Loucy (cell line): ENCODE measurements around the gene PRR5L.

Experiments used
- H2AFZ ChIP-seq: fragments of 200-600 bp; sonication (generic); 2 replicates; pipeline ENCODE4 v1.6.0; 2016; ENCODE audit warnings: antibody characterized with exemption, mild to moderate bottlenecking, low read length, moderate library complexity
- H3F3A ChIP-seq: fragments of 200-600 bp; 2 replicates; pipeline ENCODE4 v1.6.0; 2016; ENCODE audit warnings: antibody characterized with exemption, low read depth, mild to moderate bottlenecking
- H3K27me3 ChIP-seq: fragments of 200-600 bp; sonication (generic); 2 replicates; pipeline ENCODE4 v1.6.1; 2014; ENCODE audit warnings: low read length, mild to moderate bottlenecking; ENCODE audit not compliant: insufficient read depth, poor library complexity, severe bottlenecking
- H3K36me3 ChIP-seq: fragments of 200-600 bp; sonication (generic); 2 replicates; pipeline ENCODE4 v1.6.1; 2016; ENCODE audit warnings: low read length; ENCODE audit not compliant: insufficient read depth
- H3K4me1 ChIP-seq: fragments of 200-600 bp; sonication (generic); 2 replicates; pipeline ENCODE4 v1.5.1; 2014; ENCODE audit warnings: low read length, mild to moderate bottlenecking; ENCODE audit not compliant: insufficient read depth, poor library complexity, severe bottlenecking
- H3K4me2 ChIP-seq: fragments of 200-600 bp; sonication (generic); 2 replicates; pipeline ENCODE4 v1.6.0; 2014; ENCODE audit warnings: antibody characterized with exemption, low read length, low read depth, mild to moderate bottlenecking; ENCODE audit not compliant: poor library complexity, severe bottlenecking
- H3K4me3 ChIP-seq: fragments of 200-600 bp; sonication (generic); 2 replicates; pipeline ENCODE4 v1.5.1; 2014; ENCODE audit warnings: low read length, mild to moderate bottlenecking, mixed read lengths; ENCODE audit not compliant: poor library complexity, severe bottlenecking
- H3K79me2 ChIP-seq: fragments of 200-600 bp; sonication (generic); 2 replicates; pipeline ENCODE4 v1.6.1; 2014; ENCODE audit warnings: low read length; ENCODE audit not compliant: insufficient read depth
- H3K9ac ChIP-seq: fragments of 200-600 bp; sonication (generic); 2 replicates; pipeline ENCODE4 v1.6.0; 2014; ENCODE audit warnings: mild to moderate bottlenecking, low read depth, low read length, moderate library complexity; ENCODE audit not compliant: poor library complexity, severe bottlenecking
- H3K9me2 ChIP-seq: fragments of 200-600 bp; sonication (generic); replicated peaks from 2 replicates; pipeline ENCODE4 v1.6.1; 2016; ENCODE audit warnings: low read depth, low read length, mixed read lengths
- H3K9me3 ChIP-seq: fragments of 200-600 bp; sonication (generic); 2 replicates; pipeline ENCODE4 v1.6.1; 2014; ENCODE audit warnings: mild to moderate bottlenecking, antibody characterized with exemption, low read length, low read depth; ENCODE audit not compliant: insufficient read depth
- H4K20me1 ChIP-seq: fragments of 200-600 bp; sonication (generic); 2 replicates; pipeline ENCODE4 v1.6.0; 2014; ENCODE audit warnings: antibody characterized with exemption, low read length, mild to moderate bottlenecking; ENCODE audit not compliant: insufficient read depth, poor library complexity, severe bottlenecking
- EZH2phosphoT487 ChIP-seq: fragments of 200-600 bp; IDR thresholded peaks from 2 replicates; pipeline ENCODE4 v1.6.1; 2018; ENCODE audit warnings: antibody characterized with exemption, mild to moderate bottlenecking, moderate library complexity, borderline replicate concordance
- TF ChIP-seq, protein P1 (sequence below): fragments of 200-600 bp; sonication (generic); conservative IDR thresholded peaks from 2 replicates; pipeline ENCODE4 v1.5.1; 2014; ENCODE audit warnings: mild to moderate bottlenecking, antibody characterized with exemption, low read length

The PRR5L gene

DNA sequence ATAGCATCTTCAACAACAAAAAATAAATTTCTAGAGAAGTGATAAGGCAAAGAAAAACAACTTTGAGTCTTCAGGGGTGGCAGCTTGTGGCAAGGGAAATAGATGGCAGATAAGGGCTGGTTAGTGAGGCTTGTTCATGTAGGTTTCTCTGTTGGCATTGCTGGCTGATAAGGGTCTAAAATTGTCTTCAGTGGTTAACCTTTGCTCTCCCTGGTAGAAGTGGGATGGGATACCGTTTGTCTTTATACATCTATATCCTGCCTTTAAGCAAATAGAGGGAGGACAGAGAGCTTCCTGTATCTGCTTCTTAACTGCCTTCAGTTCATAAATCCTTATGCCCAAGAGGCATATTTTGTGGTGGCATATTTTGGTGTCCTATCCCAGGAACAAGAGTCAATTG, 156.9 kb downstream of the PRR5L start:
- peaks cover 44% of the 10 kb centered on the region; the same call in 1 of the 2 replicates for H3K79me2 ChIP-seq
- no peaks in the 10 kb centered on the region for H4K20me1 ChIP-seq
- H3K4me1 ChIP-seq: peaks cover 77% of the 10 kb centered on the region
- TF ChIP-seq, protein P1, sequence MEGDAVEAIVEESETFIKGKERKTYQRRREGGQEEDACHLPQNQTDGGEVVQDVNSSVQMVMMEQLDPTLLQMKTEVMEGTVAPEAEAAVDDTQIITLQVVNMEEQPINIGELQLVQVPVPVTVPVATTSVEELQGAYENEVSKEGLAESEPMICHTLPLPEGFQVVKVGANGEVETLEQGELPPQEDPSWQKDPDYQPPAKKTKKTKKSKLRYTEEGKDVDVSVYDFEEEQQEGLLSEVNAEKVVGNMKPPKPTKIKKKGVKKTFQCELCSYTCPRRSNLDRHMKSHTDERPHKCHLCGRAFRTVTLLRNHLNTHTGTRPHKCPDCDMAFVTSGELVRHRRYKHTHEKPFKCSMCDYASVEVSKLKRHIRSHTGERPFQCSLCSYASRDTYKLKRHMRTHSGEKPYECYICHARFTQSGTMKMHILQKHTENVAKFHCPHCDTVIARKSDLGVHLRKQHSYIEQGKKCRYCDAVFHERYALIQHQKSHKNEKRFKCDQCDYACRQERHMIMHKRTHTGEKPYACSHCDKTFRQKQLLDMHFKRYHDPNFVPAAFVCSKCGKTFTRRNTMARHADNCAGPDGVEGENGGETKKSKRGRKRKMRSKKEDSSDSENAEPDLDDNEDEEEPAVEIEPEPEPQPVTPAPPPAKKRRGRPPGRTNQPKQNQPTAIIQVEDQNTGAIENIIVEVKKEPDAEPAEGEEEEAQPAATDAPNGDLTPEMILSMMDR: no peak
- no peak for TF ChIP-seq EZH2phosphoT487
- H3K4me2 ChIP-seq: peak overlapping the region; percentile 84
- H3K9me2 ChIP-seq: no peaks in the 10 kb centered on the region
- peaks cover 80% of the 10 kb centered on the region; the same call in 1 of the 2 replicates for H3K36me3 ChIP-seq
- peak overlapping the region; percentile 63 for H3K4me3 ChIP-seq
- peaks cover 27% of the 10 kb centered on the region for H3F3A ChIP-seq
- H3K27me3 ChIP-seq: no peaks in the 10 kb centered on the region
- peak overlapping the region; percentile 79 for H3K9ac ChIP-seq
- H3K9me3 ChIP-seq: no peaks in the 10 kb centered on the region
- no peak overlapping the region for H2AFZ ChIP-seq

DNA sequence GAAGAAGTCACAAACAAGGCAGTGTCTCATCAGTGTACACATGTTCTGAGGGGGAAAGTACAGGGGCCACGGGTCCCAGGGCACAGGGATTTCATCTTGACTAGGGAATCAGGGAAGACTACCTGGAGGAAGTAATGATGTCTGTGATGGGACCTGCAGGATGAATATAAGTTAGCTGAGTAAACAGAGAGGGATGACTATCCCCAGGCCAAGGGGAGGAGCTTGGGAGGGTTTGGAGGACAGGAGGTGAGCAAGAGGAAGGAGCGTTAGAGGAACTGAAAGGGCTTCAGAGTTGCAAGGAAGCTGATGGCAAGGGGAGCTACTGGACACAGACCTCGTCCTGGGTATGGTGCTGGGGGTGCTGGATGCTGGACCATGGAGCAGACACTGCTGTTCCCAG, 157.6 kb downstream of the PRR5L start:
- Histone ChIP-seq H3K4me1 (peaks cover 77% of the 10 kb centered on the region), H3K4me2 (peak overlapping the region; percentile 84), H2AFZ (no peak overlapping the region)

DNA sequence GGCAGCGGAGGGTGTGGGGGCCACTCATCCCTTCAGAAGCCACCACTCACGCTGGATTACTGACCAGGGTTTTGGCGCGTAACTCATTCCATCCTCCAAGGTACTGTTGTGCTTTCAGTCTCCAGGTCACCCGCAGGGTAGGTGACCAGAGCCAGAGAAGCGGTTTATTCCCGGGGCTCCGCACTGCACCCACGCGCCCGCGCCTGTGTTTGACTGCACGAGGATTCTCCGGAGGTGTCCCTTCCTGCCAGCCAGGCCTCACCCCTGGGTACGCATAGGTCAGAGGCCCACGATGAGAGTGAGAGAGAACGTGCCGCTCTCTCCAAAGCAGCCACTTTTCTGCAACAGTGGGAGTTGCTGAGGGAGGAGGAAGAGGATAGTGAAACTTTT, 158.5 kb downstream of the PRR5L start:
- no peak overlapping the region for H2AFZ ChIP-seq
- peaks cover 44% of the 10 kb centered on the region; the same call in 1 of the 2 replicates for H3K79me2 ChIP-seq
- peak overlapping the region; percentile 79 for H3K9ac ChIP-seq
- H3F3A ChIP-seq: peaks cover 27% of the 10 kb centered on the region
- no peaks in the 10 kb centered on the region for H4K20me1 ChIP-seq
- TF ChIP-seq EZH2phosphoT487: no peak
- TF ChIP-seq, protein P1: no peak
- peaks cover 72% of the 10 kb centered on the region for H3K4me1 ChIP-seq
- no peaks in the 10 kb centered on the region for H3K9me2 ChIP-seq
- peaks cover 80% of the 10 kb centered on the region; the same call in 1 of the 2 replicates for H3K36me3 ChIP-seq
- no peak overlapping the region for H3K4me3 ChIP-seq
- H3K27me3 ChIP-seq: no peaks in the 10 kb centered on the region
- no peaks in the 10 kb centered on the region for H3K9me3 ChIP-seq
- peak overlapping the region; percentile 84 for H3K4me2 ChIP-seq

More for the DNA sequence above, 157.6 kb downstream of the PRR5L start:
- H3K9me3 ChIP-seq: no peaks in the 10 kb centered on the region
- H3K9ac ChIP-seq: peak overlapping the region; percentile 79
- H3F3A ChIP-seq: peaks cover 27% of the 10 kb centered on the region
- TF ChIP-seq, protein P1: no peak
- no peak for TF ChIP-seq EZH2phosphoT487
- H3K4me3 ChIP-seq: peak overlapping the region; percentile 63
- peaks cover 80% of the 10 kb centered on the region; the same call in 1 of the 2 replicates for H3K36me3 ChIP-seq
- no peaks in the 10 kb centered on the region for H3K27me3 ChIP-seq
- H3K79me2 ChIP-seq: peaks cover 47% of the 10 kb centered on the region; the same call in 1 of the 2 replicates
- no peaks in the 10 kb centered on the region for H3K9me2 ChIP-seq
- H4K20me1 ChIP-seq: no peaks in the 10 kb centered on the region
